Fibroblast of peridontal ligament (primary cell): ENCODE results near the gene GPX2.

ENCODE experiments used
- DNase-seq: peaks from one replicate; pipeline ENCODE4 v3.0.0-alpha.2; 2010; ENCODE audit errors: extremely low read depth

The GPX2 gene

GRCh38 chr14:64942531-64943111, at the start of gene GPX2:
GPX2 (minus strand) TSS chr14:64942745; CDS start chr14:64942726, 19 bp downstream.
- DNase-seq = no peak

GRCh38 chr14:64990939-64991338, 48.4 kb upstream of the GPX2 start:
- DNase-seq = no peak

- DNase-seq = no peak
Measured at GRCh38 chr14:64990296-64990695, 47.8 kb upstream of the GPX2 start.

- DNase-seq = no peak
Measured at GRCh38 chr14:64987438-64987767, 44.9 kb upstream of the GPX2 start.

- DNase-seq = peak; percentile 97
Measured at GRCh38 chr14:64986648-64987437, 44.3 kb upstream of the GPX2 start, which contains the start of gene FNTB. FNTB (plus strand) TSS chr14:64986895; CDS start chr14:64986954, 59 bp downstream.

- peak; percentile 77 for DNase-seq
Measured at GRCh38 chr14:64983439-64984310, 41.1 kb upstream of the GPX2 start.

- DNase-seq = peak; percentile 62
Measured at GRCh38 chr14:64979336-64980074, 37.0 kb upstream of the GPX2 start.

- DNase-seq = no peak
Measured at GRCh38 chr14:64974563-64974962, 32.0 kb upstream of the GPX2 start.

GRCh38 chr14:64973826-64974225, 31.3 kb upstream of the GPX2 start:
- no peak for DNase-seq

- no peak for DNase-seq
Measured at GRCh38 chr14:64973026-64973442, 30.5 kb upstream of the GPX2 start.

GRCh38 chr14:64971943-64972791, 29.6 kb upstream of the GPX2 start, which contains the start of gene RAB15:
RAB15 (minus strand) TSS chr14:64972336; CDS start chr14:64972076, 260 bp downstream.
- no peak for DNase-seq

- DNase-seq = no peak
Measured at GRCh38 chr14:64971491-64971942, 29.0 kb upstream of the GPX2 start.

- DNase-seq = no peak
Measured at GRCh38 chr14:64970776-64971477, 28.4 kb upstream of the GPX2 start.

- no peak for DNase-seq
Measured at GRCh38 chr14:64970041-64970440, 27.5 kb upstream of the GPX2 start.

- no peak for DNase-seq
Measured at GRCh38 chr14:64968651-64969050, 26.1 kb upstream of the GPX2 start.

GRCh38 chr14:64968167-64968566, 25.6 kb upstream of the GPX2 start:
- no peak for DNase-seq

GRCh38 chr14:64966976-64967375, 24.4 kb upstream of the GPX2 start:
- no peak for DNase-seq

- no peak for DNase-seq
Measured at GRCh38 chr14:64965356-64966000, 22.9 kb upstream of the GPX2 start.

GRCh38 chr14:64963611-64964010, 21.1 kb upstream of the GPX2 start:
- no peak for DNase-seq
